GM12874 (cell line): ENCODE results near the gene TRNT1.

Experiments
- TF ChIP-seq, protein P1 (sequence below): IDR thresholded peaks from 2 replicates; pipeline ENCODE4 v1.5.1; 2011; ENCODE audit warnings: low read depth, mild to moderate bottlenecking, control low read depth, low read length, moderate library complexity; ENCODE audit not compliant: insufficient read depth

The TRNT1 gene

DNA sequence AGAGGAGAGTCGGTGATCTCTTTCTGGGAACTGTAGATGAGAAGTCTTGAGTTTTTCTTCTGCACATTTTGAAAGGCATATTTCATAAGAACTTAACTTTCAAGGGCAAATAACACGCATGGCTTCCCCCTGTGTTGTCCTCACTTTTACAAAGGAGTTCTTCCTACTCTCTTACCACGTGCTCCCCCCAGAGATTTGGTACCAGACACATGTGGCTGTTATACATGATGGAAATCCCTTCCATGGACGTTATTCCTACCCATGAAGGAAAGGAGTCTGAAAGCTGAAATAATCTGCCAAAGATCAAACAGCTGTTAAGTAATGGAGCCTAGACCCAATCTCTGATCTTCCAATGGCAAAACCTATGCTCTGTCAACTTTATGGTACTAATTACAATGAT is 20.9 kb upstream of the TRNT1 start:
- TF ChIP-seq, protein P1, sequence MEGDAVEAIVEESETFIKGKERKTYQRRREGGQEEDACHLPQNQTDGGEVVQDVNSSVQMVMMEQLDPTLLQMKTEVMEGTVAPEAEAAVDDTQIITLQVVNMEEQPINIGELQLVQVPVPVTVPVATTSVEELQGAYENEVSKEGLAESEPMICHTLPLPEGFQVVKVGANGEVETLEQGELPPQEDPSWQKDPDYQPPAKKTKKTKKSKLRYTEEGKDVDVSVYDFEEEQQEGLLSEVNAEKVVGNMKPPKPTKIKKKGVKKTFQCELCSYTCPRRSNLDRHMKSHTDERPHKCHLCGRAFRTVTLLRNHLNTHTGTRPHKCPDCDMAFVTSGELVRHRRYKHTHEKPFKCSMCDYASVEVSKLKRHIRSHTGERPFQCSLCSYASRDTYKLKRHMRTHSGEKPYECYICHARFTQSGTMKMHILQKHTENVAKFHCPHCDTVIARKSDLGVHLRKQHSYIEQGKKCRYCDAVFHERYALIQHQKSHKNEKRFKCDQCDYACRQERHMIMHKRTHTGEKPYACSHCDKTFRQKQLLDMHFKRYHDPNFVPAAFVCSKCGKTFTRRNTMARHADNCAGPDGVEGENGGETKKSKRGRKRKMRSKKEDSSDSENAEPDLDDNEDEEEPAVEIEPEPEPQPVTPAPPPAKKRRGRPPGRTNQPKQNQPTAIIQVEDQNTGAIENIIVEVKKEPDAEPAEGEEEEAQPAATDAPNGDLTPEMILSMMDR, result no peak

DNA sequence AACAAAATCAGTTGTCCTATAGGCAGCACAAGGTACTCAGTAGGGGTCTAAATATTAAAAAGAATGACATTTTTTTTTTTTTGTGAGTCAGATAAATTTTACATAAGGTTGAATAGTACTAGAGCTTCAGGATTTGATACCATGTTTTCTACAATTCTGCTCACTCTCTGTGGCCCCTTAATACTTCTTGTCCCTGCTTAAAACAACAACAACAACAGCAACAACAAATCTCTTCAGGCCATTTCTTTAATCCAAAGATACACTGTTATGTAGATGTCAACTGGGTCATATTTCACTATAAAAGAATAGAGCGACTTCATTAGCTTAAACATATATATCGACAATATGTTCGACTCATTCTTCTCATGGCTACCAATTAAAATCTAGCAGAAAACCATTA is 19.6 kb upstream of the TRNT1 start:
- TF ChIP-seq, protein P1, result no peak

DNA sequence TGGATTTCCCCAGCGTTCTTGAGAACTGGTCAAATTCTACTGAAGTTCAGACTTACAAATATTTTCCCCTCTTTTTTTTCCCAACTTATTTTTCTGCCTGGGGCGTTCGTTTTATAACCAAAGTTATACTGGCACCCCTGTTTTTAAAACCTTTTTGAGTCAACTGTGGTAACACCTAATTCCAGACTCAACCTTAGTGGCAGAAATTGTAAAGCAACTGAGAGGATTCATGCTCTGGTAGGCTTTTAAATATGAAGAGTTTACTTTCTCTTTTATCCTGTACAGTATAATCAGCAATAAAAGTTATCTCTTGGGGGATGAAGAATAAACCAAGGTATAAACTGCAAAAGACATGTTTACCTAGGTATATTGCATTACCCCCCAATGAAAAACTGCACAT is 18.9 kb upstream of the TRNT1 start:
- TF ChIP-seq, protein P1, result no peak

DNA sequence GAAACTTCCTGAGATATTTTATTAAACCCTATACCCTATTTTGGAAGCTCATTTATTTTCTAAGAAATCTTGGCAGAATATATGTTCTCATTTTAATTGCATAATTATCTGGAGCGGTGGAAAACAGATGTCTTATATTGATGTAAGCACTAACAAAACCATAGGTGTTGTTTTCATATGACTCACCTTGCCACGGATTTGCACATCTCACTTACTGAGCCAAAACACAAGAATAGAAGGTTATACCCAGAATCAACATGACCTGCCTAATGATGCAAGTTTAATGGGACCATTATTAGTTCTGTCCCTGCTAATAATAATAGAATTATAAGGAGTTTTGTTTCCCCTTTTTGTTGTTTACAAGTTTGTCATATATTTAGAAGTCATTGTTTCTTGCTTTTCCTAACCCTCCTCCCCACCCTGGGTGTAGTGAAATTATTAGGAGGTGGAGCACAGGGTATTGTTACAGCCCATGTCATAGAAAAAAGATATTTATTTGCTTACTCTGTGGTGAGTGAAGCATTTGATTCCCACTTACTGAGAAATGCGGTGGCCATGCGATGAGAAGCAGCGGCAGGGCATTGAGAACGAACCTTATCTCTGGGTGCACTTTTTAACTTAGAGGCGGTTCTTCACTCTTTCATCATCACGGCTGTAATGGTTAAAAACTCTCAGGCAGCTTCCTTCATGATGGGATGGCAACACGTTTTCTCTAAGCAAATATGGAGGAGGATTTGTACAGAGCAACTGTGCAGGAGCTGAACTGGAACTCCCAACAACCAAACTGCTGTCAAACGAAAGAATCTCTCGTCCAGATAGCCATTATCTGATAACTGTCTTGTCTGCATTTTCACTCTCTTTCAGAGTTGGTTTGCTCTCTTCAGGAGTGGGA is 17.1 kb upstream of the TRNT1 start:
- TF ChIP-seq, protein P1, result no peak

DNA sequence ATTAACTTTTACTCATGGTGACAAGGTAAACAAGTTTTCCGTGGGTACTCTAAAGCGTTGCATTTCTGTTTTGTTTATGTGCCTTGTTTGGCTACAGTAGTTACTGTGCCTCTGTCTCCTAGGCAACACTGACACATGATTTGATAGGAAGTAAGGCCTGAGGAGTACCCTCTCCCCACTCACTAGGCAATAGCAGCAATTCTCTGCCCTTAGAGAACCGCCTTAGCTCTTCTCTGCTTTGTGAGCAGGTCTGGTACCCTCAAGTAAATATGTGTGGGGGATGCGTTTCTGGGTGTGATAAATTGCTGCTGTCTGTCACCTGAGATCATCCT is 16.5 kb upstream of the TRNT1 start, which contains the start of gene IL5RA:
Gene IL5RA (minus strand): TSS at position 76 of the 332 bp plus-strand sequence. CDS start 5,390 bp downstream, outside the sequence.
- TF ChIP-seq, protein P1, result no peak

DNA sequence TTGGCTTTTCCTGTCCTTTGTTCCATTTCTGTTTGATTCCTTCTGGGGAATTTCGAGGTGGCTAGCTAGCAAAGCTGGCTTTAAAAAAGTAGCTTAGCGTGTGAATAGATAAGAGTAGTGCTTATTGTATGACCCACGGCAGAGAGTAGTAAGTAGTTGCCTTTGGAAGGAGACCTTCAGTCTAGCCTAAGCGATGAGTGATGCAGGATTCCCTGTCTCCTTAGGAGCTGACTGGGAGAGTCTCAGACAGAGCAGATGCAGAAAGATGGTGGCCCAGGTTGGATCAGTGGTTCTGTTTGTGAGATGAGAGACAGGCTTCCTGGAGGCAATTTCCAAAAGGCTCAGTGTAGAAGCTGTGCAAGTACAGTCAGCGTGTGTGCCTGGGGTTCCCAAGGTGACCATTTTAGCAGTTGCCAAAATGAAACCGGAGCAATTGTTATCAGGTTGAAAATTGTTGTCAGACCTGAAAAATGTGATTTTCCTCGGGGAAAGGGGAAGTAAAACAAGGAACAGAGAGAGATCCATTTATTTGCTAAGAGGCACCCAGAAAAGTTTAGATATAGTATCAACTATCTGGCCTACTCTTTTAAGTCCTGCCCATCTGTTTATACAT is 15.9 kb upstream of the TRNT1 start:
- TF ChIP-seq, protein P1, result no peak

DNA sequence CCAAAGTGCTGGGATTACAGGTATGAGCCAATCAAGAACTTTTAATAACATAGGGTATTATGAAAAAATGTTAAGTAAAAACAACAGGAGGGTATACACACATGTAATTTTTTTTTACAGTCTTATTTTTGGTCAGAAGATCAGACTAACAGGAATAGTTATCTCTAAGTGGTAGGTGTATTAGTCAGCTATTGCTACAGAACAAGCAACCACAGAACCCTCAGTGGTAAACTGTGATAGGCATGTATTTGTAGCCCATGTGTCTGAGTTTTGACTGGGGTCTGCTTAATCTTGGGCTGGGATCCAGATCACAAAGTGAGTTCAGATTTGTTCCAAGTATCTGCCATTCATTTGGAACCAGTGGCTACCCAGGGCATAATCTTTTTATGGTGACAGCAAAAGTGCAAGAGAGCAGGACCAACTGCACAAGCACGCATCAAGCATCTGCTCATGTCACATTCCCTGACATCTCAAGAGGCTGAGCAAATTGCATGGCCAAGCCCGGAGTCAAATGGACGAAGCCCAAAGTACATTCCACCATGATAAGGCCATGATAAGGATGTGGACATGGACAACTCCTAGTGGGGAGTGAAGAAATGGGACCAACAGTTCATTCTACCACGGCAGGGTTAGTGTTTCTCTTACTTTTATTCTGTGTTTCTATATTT is 13.6 kb upstream of the TRNT1 start:
- TF ChIP-seq, protein P1, result no peak
